DMS79 (cell line): ENCODE data around the gene PTPRO.

ENCODE experiments used
- DNase-seq: peaks from one replicate; lab custom pipeline; 2025; lab: John Stamatoyannopoulos, UW

PTPRO gene

GRCh38 chr12:15322164-15323061 is at the start of gene PTPRO:
TSS of gene PTPRO (plus strand) at chr12:15322508.
- DNase-seq, result peak; percentile 46

- no peak for DNase-seq
Observed at GRCh38 chr12:15273896-15274295, 48.4 kb upstream of the PTPRO start.

- DNase-seq, result no peak
Observed at GRCh38 chr12:15274561-15274967, 47.7 kb upstream of the PTPRO start.

- no peak for DNase-seq
Observed at GRCh38 chr12:15276088-15276698, 46.1 kb upstream of the PTPRO start.

- peak; percentile 83 for DNase-seq
Observed at GRCh38 chr12:15278816-15279658, 43.3 kb upstream of the PTPRO start.

GRCh38 chr12:15280930-15281329 is 41.4 kb upstream of the PTPRO start:
- DNase-seq, result no peak

- DNase-seq, result no peak
Observed at GRCh38 chr12:15289192-15289591, 33.1 kb upstream of the PTPRO start.

GRCh38 chr12:15293731-15294130 is 28.6 kb upstream of the PTPRO start:
- no peak for DNase-seq

GRCh38 chr12:15299947-15300346 is 22.4 kb upstream of the PTPRO start:
- DNase-seq, result no peak

- DNase-seq, result no peak
Observed at GRCh38 chr12:15304296-15304695, 18.0 kb upstream of the PTPRO start.

GRCh38 chr12:15306605-15307004 is 15.7 kb upstream of the PTPRO start:
- DNase-seq, result no peak

GRCh38 chr12:15307079-15307478 is 15.2 kb upstream of the PTPRO start:
- no peak for DNase-seq

- DNase-seq, result no peak
Observed at GRCh38 chr12:15318841-15319240, 3.5 kb upstream of the PTPRO start.

- DNase-seq, result no peak
Observed at GRCh38 chr12:15320881-15321280, 1.4 kb upstream of the PTPRO start.

- no peak for DNase-seq
Observed at GRCh38 chr12:15323480-15323879, 1.2 kb downstream of the PTPRO start.

GRCh38 chr12:15329891-15330290 is 7.6 kb downstream of the PTPRO start:
- DNase-seq, result no peak

GRCh38 chr12:15334225-15334624 is 11.9 kb downstream of the PTPRO start:
- DNase-seq, result no peak

GRCh38 chr12:15335959-15336358 is 13.7 kb downstream of the PTPRO start:
- DNase-seq, result no peak

GRCh38 chr12:15336768-15337553 is 14.7 kb downstream of the PTPRO start:
- no peak for DNase-seq

GRCh38 chr12:15341371-15341770 is 19.1 kb downstream of the PTPRO start:
- no peak for DNase-seq

- DNase-seq, result no peak
Observed at GRCh38 chr12:15344561-15344960, 22.3 kb downstream of the PTPRO start.

- DNase-seq, result no peak
Observed at GRCh38 chr12:15346488-15346887, 24.2 kb downstream of the PTPRO start.
